ENCODE measurements around the gene ANK3.

The ANK3 gene

GRCh38 chr10:60139798-60140566 lies 249.7 kb downstream of the ANK3 start:
- WGBS, result under 1% methylated on average over 8 of the region's 8 CpGs
- H3K9ac ChIP-seq (ENCODE audit: low read length), result peak overlapping the region; percentile 9
- no peak overlapping the region for H3K14ac ChIP-seq (ENCODE audit: low read length in 2 of 2)
- no peaks in the 10 kb centered on the region for H3K9me3 ChIP-seq (ENCODE audit: control insufficient read depth, low read length)
- peaks cover 2% of the 10 kb centered on the region for H3K4me1 ChIP-seq (ENCODE audit: control insufficient read depth, insufficient read depth, low read depth, low read length)
- H4K91ac ChIP-seq (ENCODE audit: low read length), result no peak overlapping the region
- no peak overlapping the region for H2BK15ac ChIP-seq (ENCODE audit: low read depth, poor library complexity, severe bottlenecking)
- peak overlapping the region in 1 of 2 experiments; percentile 50 for H3K18ac ChIP-seq (ENCODE audit: low read depth in 1 of 2, low read length in 2 of 2)
- no peak overlapping the region for H2BK5ac ChIP-seq (ENCODE audit: low read depth, low read length, poor library complexity, severe bottlenecking)
- H3K23ac ChIP-seq (ENCODE audit: low read length in 2 of 2), result no peak overlapping the region
- no peak overlapping the region for H2BK120ac ChIP-seq (ENCODE audit: low read depth, low read length)
- H4K8ac ChIP-seq (ENCODE audit: low read length), result no peak overlapping the region
- H3K27ac ChIP-seq (ENCODE audit: low read length, poor library complexity, severe bottlenecking), result peak overlapping the region; percentile 44
- H3K4me3 ChIP-seq (ENCODE audit: insufficient read depth in 1 of 2, low read depth in 1 of 2, low read length in 2 of 2), result no peak overlapping the region
- H3K27me3 ChIP-seq (ENCODE audit: control insufficient read depth in 1 of 2, insufficient read depth in 1 of 2, low read length in 2 of 2), result no peaks in the 10 kb centered on the region
- H3K4me2 ChIP-seq (ENCODE audit: low read length, poor library complexity, severe bottlenecking), result peak overlapping the region; percentile 54
- no peaks in the 10 kb centered on the region for H3K36me3 ChIP-seq (ENCODE audit: control insufficient read depth in 1 of 2, insufficient read depth in 2 of 2, low read depth in 1 of 2, low read length in 2 of 2)
- H3K4ac ChIP-seq (ENCODE audit: low read depth in 1 of 2, low read length in 2 of 2), result peak overlapping the region in 1 of 2 experiments; percentile 15
- H2BK12ac ChIP-seq (ENCODE audit: low read length in 2 of 2), result no peak overlapping the region
- no peaks in the 10 kb centered on the region for H3K79me1 ChIP-seq (replicated peaks; ENCODE audit: low read length, poor library complexity, severe bottlenecking)
- H2AFZ ChIP-seq (ENCODE audit: low read depth, low read length), result no peak overlapping the region
- H2AK5ac ChIP-seq (ENCODE audit: low read length, severe bottlenecking), result no peak overlapping the region
- DNase-seq, result peak; percentile 90

DNA sequence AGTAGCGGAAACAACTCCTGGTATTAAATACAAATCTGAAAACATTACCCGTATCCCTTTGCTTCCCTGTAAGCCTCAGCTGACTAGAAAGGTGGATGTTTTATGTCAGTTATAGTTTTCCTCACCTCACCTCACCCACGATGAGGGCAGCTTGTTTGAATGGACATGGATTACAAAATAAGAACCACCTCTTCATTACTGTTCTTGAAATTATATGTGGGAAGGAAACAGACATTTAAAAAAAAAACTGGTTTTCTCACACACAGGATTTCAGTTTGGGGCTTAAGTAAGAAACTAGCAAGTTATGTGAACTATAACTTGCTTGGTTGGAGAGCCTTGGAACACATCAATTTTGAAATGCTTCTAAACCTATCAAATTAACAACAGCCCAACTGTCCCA lies 250.4 kb downstream of the ANK3 start:
- no peak overlapping the region for H3K18ac ChIP-seq (ENCODE audit: low read depth in 1 of 2, low read length in 2 of 2)
- no peak overlapping the region for H2BK5ac ChIP-seq (ENCODE audit: low read depth, low read length, poor library complexity, severe bottlenecking)
- no peak overlapping the region for H2AK5ac ChIP-seq (ENCODE audit: low read length, severe bottlenecking)
- DNase-seq, result no peak
- H2AFZ ChIP-seq (ENCODE audit: low read depth, low read length), result no peak overlapping the region
- WGBS, result 0% methylated on average over 1 of the region's 3 CpGs
- no peaks in the 10 kb centered on the region for H3K27me3 ChIP-seq (ENCODE audit: control insufficient read depth in 1 of 2, insufficient read depth in 1 of 2, low read length in 2 of 2)
- no peak overlapping the region for H3K27ac ChIP-seq (ENCODE audit: low read length, poor library complexity, severe bottlenecking)
- no peak overlapping the region for H3K4me2 ChIP-seq (ENCODE audit: low read length, poor library complexity, severe bottlenecking)
- H3K79me1 ChIP-seq (replicated peaks; ENCODE audit: low read length, poor library complexity, severe bottlenecking), result no peaks in the 10 kb centered on the region
- no peak overlapping the region for H3K14ac ChIP-seq (ENCODE audit: low read length in 2 of 2)
- no peak overlapping the region for H3K4ac ChIP-seq (ENCODE audit: low read depth in 1 of 2, low read length in 2 of 2)
- H4K91ac ChIP-seq (ENCODE audit: low read length), result no peak overlapping the region
- peak overlapping the region in 1 of 2 experiments; percentile 44 for H2BK12ac ChIP-seq (ENCODE audit: low read length in 2 of 2)
- H3K4me1 ChIP-seq (ENCODE audit: control insufficient read depth, insufficient read depth, low read depth, low read length), result peaks cover 2% of the 10 kb centered on the region
- H3K36me3 ChIP-seq (ENCODE audit: control insufficient read depth in 1 of 2, insufficient read depth in 2 of 2, low read depth in 1 of 2, low read length in 2 of 2), result no peaks in the 10 kb centered on the region
- H3K4me3 ChIP-seq (ENCODE audit: insufficient read depth in 1 of 2, low read depth in 1 of 2, low read length in 2 of 2), result no peak overlapping the region
- H3K9ac ChIP-seq (ENCODE audit: low read length), result no peak overlapping the region
- H4K8ac ChIP-seq (ENCODE audit: low read length), result no peak overlapping the region
- H3K23ac ChIP-seq (ENCODE audit: low read length in 2 of 2), result no peak overlapping the region
- H2BK120ac ChIP-seq (ENCODE audit: low read depth, low read length), result no peak overlapping the region
- H3K9me3 ChIP-seq (ENCODE audit: control insufficient read depth, low read length), result no peaks in the 10 kb centered on the region
- H2BK15ac ChIP-seq (ENCODE audit: low read depth, poor library complexity, severe bottlenecking), result no peak overlapping the region

- Histone ChIP-seq H2AK5ac (ENCODE audit: low read length, severe bottlenecking) (no peak overlapping the region), H2BK120ac (ENCODE audit: low read depth, low read length) (no peak overlapping the region), H3K4me1 (ENCODE audit: control insufficient read depth, insufficient read depth, low read depth, low read length) (peaks cover 2% of the 10 kb centered on the region), H3K36me3 (ENCODE audit: control insufficient read depth in 1 of 2, insufficient read depth in 2 of 2, low read depth in 1 of 2, low read length in 2 of 2) (no peaks in the 10 kb centered on the region), H3K27ac (ENCODE audit: low read length, poor library complexity, severe bottlenecking) (no peak overlapping the region), H4K91ac (ENCODE audit: low read length) (no peak overlapping the region), H3K9me3 (ENCODE audit: control insufficient read depth, low read length) (no peaks in the 10 kb centered on the region), H3K23ac (ENCODE audit: low read length in 2 of 2) (no peak overlapping the region), H2BK12ac (ENCODE audit: low read length in 2 of 2) (peak overlapping the region in 1 of 2 experiments; percentile 21), H3K27me3 (ENCODE audit: control insufficient read depth in 1 of 2, insufficient read depth in 1 of 2, low read length in 2 of 2) (no peaks in the 10 kb centered on the region), H3K4ac (ENCODE audit: low read depth in 1 of 2, low read length in 2 of 2) (peak overlapping the region in 1 of 2 experiments; percentile 40), H3K14ac (ENCODE audit: low read length in 2 of 2) (no peak overlapping the region), H2BK5ac (ENCODE audit: low read depth, low read length, poor library complexity, severe bottlenecking) (no peak overlapping the region), H2BK15ac (ENCODE audit: low read depth, poor library complexity, severe bottlenecking) (no peak overlapping the region), H3K9ac (ENCODE audit: low read length) (no peak overlapping the region), H3K4me2 (ENCODE audit: low read length, poor library complexity, severe bottlenecking) (no peak overlapping the region), H3K4me3 (ENCODE audit: insufficient read depth in 1 of 2, low read depth in 1 of 2, low read length in 2 of 2) (no peak overlapping the region), H3K18ac (ENCODE audit: low read depth in 1 of 2, low read length in 2 of 2) (peak overlapping the region in 1 of 2 experiments; percentile 50), H2AFZ (ENCODE audit: low read depth, low read length) (no peak overlapping the region), H3K79me1 (replicated peaks; ENCODE audit: low read length, poor library complexity, severe bottlenecking) (no peaks in the 10 kb centered on the region), H4K8ac (ENCODE audit: low read length) (no peak overlapping the region)
- WGBS, result 68% methylated on average over 5 of the region's 5 CpGs
- DNase-seq, result no peak
These were observed 250.8 kb downstream of the ANK3 start for GRCh38 chr10:60138842-60139241.

- Histone ChIP-seq H2BK5ac (ENCODE audit: low read depth, low read length, poor library complexity, severe bottlenecking) (no peak overlapping the region), H2BK120ac (ENCODE audit: low read depth, low read length) (no peak overlapping the region), H3K36me3 (ENCODE audit: control insufficient read depth in 1 of 2, insufficient read depth in 2 of 2, low read depth in 1 of 2, low read length in 2 of 2) (no peaks in the 10 kb centered on the region), H3K23ac (ENCODE audit: low read length in 2 of 2) (no peak overlapping the region), H2AK5ac (ENCODE audit: low read length, severe bottlenecking) (no peak overlapping the region), H2BK15ac (ENCODE audit: low read depth, poor library complexity, severe bottlenecking) (no peak overlapping the region), H2BK12ac (ENCODE audit: low read length in 2 of 2) (no peak overlapping the region), H4K91ac (ENCODE audit: low read length) (no peak overlapping the region), H3K14ac (ENCODE audit: low read length in 2 of 2) (no peak overlapping the region), H3K18ac (ENCODE audit: low read depth in 1 of 2, low read length in 2 of 2) (no peak overlapping the region), H3K4me3 (ENCODE audit: insufficient read depth in 1 of 2, low read depth in 1 of 2, low read length in 2 of 2) (no peak overlapping the region), H3K27me3 (ENCODE audit: control insufficient read depth in 1 of 2, insufficient read depth in 1 of 2, low read length in 2 of 2) (no peaks in the 10 kb centered on the region), H3K4ac (ENCODE audit: low read depth in 1 of 2, low read length in 2 of 2) (no peak overlapping the region), H3K9ac (ENCODE audit: low read length) (no peak overlapping the region), H3K4me1 (ENCODE audit: control insufficient read depth, insufficient read depth, low read depth, low read length) (peaks cover 2% of the 10 kb centered on the region), H3K27ac (ENCODE audit: low read length, poor library complexity, severe bottlenecking) (no peak overlapping the region), H2AFZ (ENCODE audit: low read depth, low read length) (no peak overlapping the region), H4K8ac (ENCODE audit: low read length) (no peak overlapping the region), H3K9me3 (ENCODE audit: control insufficient read depth, low read length) (no peaks in the 10 kb centered on the region), H3K79me1 (replicated peaks; ENCODE audit: low read length, poor library complexity, severe bottlenecking) (no peaks in the 10 kb centered on the region), H3K4me2 (ENCODE audit: low read length, poor library complexity, severe bottlenecking) (no peak overlapping the region)
- DNase-seq, result no peak
These were observed 251.6 kb downstream of the ANK3 start for GRCh38 chr10:60138026-60138425.

Measured in mesenchymal stem cell (in vitro differentiated cells and primary cell).